ENCODE measurements around the gene TOB1.

GRCh38 chr17:50841277-50841948 is 24.7 kb downstream of the TOB1 start:
- TF ChIP-seq TCF12 (IDR thresholded peaks at IDR 0.05) (no peak), RCOR1 (IDR thresholded peaks at IDR 0.05; ENCODE audit: low read length) (no peak), CTCF (IDR thresholded peaks at IDR 0.05) (no peak), MAX (IDR thresholded peaks at IDR 0.05; ENCODE audit: low read depth) (no peak), GABPA (IDR thresholded peaks at IDR 0.05; ENCODE audit: low read depth) (no peak), MEF2A (IDR thresholded peaks at IDR 0.05; ENCODE audit: borderline replicate concordance, low read depth) (no peak), POLR2AphosphoS5 (IDR thresholded peaks at IDR 0.05; ENCODE audit: low read depth, low read length) (no peak), EZH2phosphoT487 (IDR thresholded peaks at IDR 0.05; ENCODE audit: borderline replicate concordance, low read depth) (no peak), IRF3 (IDR thresholded peaks at IDR 0.05; ENCODE audit: low read depth, low read length) (no peak), GATA2 (CRISPR knock-in tag; IDR thresholded peaks at IDR 0.05) (no peak), YY1 (IDR thresholded peaks at IDR 0.05; ENCODE audit: low read depth) (no peak)
